H54 (cell line): ENCODE results near the gene EXOC4.

Experiments used
- DNase-seq: peaks from one replicate; pipeline ENCODE4 v3.0.0; 2011; ENCODE audit warnings: low spot score, mixed read lengths; ENCODE audit not compliant: insufficient read length
- FAIRE-seq: peaks from 3 replicates; lab custom pipeline; 2011; peaks lifted over from hg19 to GRCh38; lab: Jason Lieb, UNC
- POLR2A ChIP-seq: IDR thresholded peaks from 2 replicates; pipeline ENCODE4 v1.6.1; 2011; ENCODE audit warnings: low read depth, mild to moderate bottlenecking, low read length

The EXOC4 gene

GRCh38 chr7:133382775-133383559 lies 130.1 kb downstream of the EXOC4 start:
- no peak for DNase-seq
- no peak for FAIRE-seq
- TF ChIP-seq POLR2A, result no peak

- no peak for FAIRE-seq
- no peak for DNase-seq
- TF ChIP-seq POLR2A, result no peak
These were observed 133.3 kb downstream of the EXOC4 start for GRCh38 chr7:133386205-133386604.

GRCh38 chr7:133389727-133390126 lies 136.8 kb downstream of the EXOC4 start:
- FAIRE-seq (no peak), DNase-seq (no peak)
- no peak for TF ChIP-seq POLR2A

- no peak for TF ChIP-seq POLR2A
- DNase-seq (no peak), FAIRE-seq (no peak)
These were observed 138.3 kb downstream of the EXOC4 start for GRCh38 chr7:133391206-133391605.

GRCh38 chr7:133394369-133394768 lies 141.5 kb downstream of the EXOC4 start:
- DNase-seq (no peak), FAIRE-seq (no peak)
- no peak for TF ChIP-seq POLR2A

- TF ChIP-seq POLR2A, result no peak
- DNase-seq (no peak), FAIRE-seq (no peak)
These were observed 142.7 kb downstream of the EXOC4 start for GRCh38 chr7:133395551-133395950.

GRCh38 chr7:133398506-133398905 lies 145.6 kb downstream of the EXOC4 start:
- no peak for TF ChIP-seq POLR2A
- FAIRE-seq, result no peak
- DNase-seq, result no peak

GRCh38 chr7:133401225-133401624 lies 148.3 kb downstream of the EXOC4 start:
- no peak for DNase-seq
- no peak for TF ChIP-seq POLR2A
- FAIRE-seq, result no peak

GRCh38 chr7:133408212-133408611 lies 155.3 kb downstream of the EXOC4 start:
- TF ChIP-seq POLR2A, result no peak
- FAIRE-seq, result no peak
- no peak for DNase-seq

- FAIRE-seq (no peak), DNase-seq (no peak)
- no peak for TF ChIP-seq POLR2A
These were observed 156.5 kb downstream of the EXOC4 start for GRCh38 chr7:133409421-133409820.

GRCh38 chr7:133409966-133410365 lies 157.1 kb downstream of the EXOC4 start:
- TF ChIP-seq POLR2A, result no peak
- DNase-seq (no peak), FAIRE-seq (no peak)

GRCh38 chr7:133411395-133411794 lies 158.5 kb downstream of the EXOC4 start:
- FAIRE-seq (no peak), DNase-seq (no peak)
- no peak for TF ChIP-seq POLR2A

GRCh38 chr7:133412942-133413341 lies 160.1 kb downstream of the EXOC4 start:
- FAIRE-seq (no peak), DNase-seq (no peak)
- no peak for TF ChIP-seq POLR2A

- no peak for DNase-seq
- no peak for FAIRE-seq
- no peak for TF ChIP-seq POLR2A
These were observed 166.2 kb downstream of the EXOC4 start for GRCh38 chr7:133419041-133419440.

- no peak for DNase-seq
- no peak for TF ChIP-seq POLR2A
- no peak for FAIRE-seq
These were observed 170.7 kb downstream of the EXOC4 start for GRCh38 chr7:133423618-133424017.

- no peak for TF ChIP-seq POLR2A
- FAIRE-seq, result no peak
- DNase-seq, result no peak
These were observed 175.4 kb downstream of the EXOC4 start for GRCh38 chr7:133428326-133428725.
